Endothelial cell of umbilical vein (primary cell): ENCODE results near the gene GSG1L. TPM values are rescaled to one million over a fixed set of nuclear protein-coding genes. Genes with fewer than 3 reads are reported as not detected.

Experiments
- BruUV-seq: library from RNA; stranded (reverse); fragments of 400-500 nt; replicated peaks from 2 replicates; lab custom pipeline; 2021; lab: Mats Ljungman, UMichigan
- CTCF ChIA-PET: fragments of 300-600, 350-600 bp; sonication (Branson Sonifier 250); formaldehyde crosslinking; loops from one replicate; lab custom pipeline; 2021; ENCODE audit warnings: antibody characterized with exemption, inconsistent platforms; lab: Charles Lee
- POLR2A ChIA-PET: fragments of 300-600, 350-600 bp; sonication (Branson Sonifier 250); formaldehyde crosslinking; loops from one replicate; lab custom pipeline; 2021; ENCODE audit warnings: antibody characterized with exemption, inconsistent platforms; lab: Charles Lee
- DNase-seq: peaks from one replicate; pipeline ENCODE4 v3.0.0-alpha.2; 2011; ENCODE audit warnings: low read depth, low spot score
- FAIRE-seq: peaks from 2 replicates; lab custom pipeline; 2011; peaks lifted over from hg19 to GRCh38; lab: Jason Lieb, UNC
- H2AFZ ChIP-seq: 2 replicates; pipeline ENCODE4 v1.6.0; 2012; ENCODE audit warnings: low read depth, low read length, control low read depth, inconsistent platforms
- H3K27ac ChIP-seq: 2 replicates; pipeline ENCODE4 v1.5.1; 2011; ENCODE audit warnings: low read depth, mild to moderate bottlenecking, control low read depth, low read length, moderate library complexity; ENCODE audit not compliant: insufficient read depth
- H3K27me3 ChIP-seq, 2 experiments: 2 replicates each; pipeline versions ENCODE4 v1.6.0 to v1.6.1; 2011; ENCODE audit warnings: low read length in 2 of 2, mixed read lengths in 1 of 2; ENCODE audit not compliant: control insufficient read depth in 2 of 2, insufficient read depth in 2 of 2
- H3K36me3 ChIP-seq, 2 experiments: 2 replicates in 1 of 2; 3 replicates in 1 of 2; pipeline ENCODE4 v1.5.1; 2011; ENCODE audit warnings: low read length in 2 of 2, mild to moderate bottlenecking in 1 of 2, moderate library complexity in 1 of 2; ENCODE audit not compliant: control insufficient read depth in 2 of 2, insufficient read depth in 2 of 2; ENCODE audit errors: extremely low read depth in 1 of 2
- H3K4me1 ChIP-seq: 3 replicates; pipeline ENCODE4 v1.5.1; 2011; ENCODE audit warnings: mild to moderate bottlenecking, low read length; ENCODE audit not compliant: control insufficient read depth, insufficient read depth; ENCODE audit errors: extremely low read depth
- H3K4me2 ChIP-seq: 2 replicates; pipeline ENCODE4 v1.6.1; 2011; ENCODE audit warnings: low read length, control low read depth, mixed read lengths; ENCODE audit not compliant: insufficient read depth
- H3K4me3 ChIP-seq, 3 experiments: fragments of 200-600 bp in 1 of 3; sonication (generic), shearing (Covaris generic) in 1 of 3; replicated peaks in 1 of 3; 2 replicates each; pipeline ENCODE4 v1.5.1; 2011 to 2016; ENCODE audit warnings: control low read depth in 3 of 3, low read length in 3 of 3, mild to moderate bottlenecking in 2 of 3, inconsistent platforms in 1 of 3, low read depth in 1 of 3, moderate library complexity in 1 of 3; ENCODE audit not compliant: insufficient read depth in 1 of 3
- H3K79me2 ChIP-seq: 2 replicates; pipeline ENCODE4 v1.6.0; 2012; ENCODE audit warnings: low read length, inconsistent platforms; ENCODE audit not compliant: control insufficient read depth, insufficient read depth
- H3K9ac ChIP-seq: replicated peaks from 2 replicates; pipeline ENCODE3; 2011; ENCODE audit warnings: low read length, control low read depth; ENCODE audit not compliant: insufficient read depth; ENCODE audit errors: extremely low read depth
- H3K9me1 ChIP-seq: replicated peaks from 3 replicates; pipeline ENCODE4 v1.6.0; 2011; ENCODE audit warnings: mild to moderate bottlenecking, low read length; ENCODE audit not compliant: control insufficient read depth, insufficient read depth; ENCODE audit errors: extremely low read depth
- H3K9me3 ChIP-seq: replicated peaks from 2 replicates; pipeline ENCODE4 v1.5.1; 2012; ENCODE audit warnings: low read length, inconsistent platforms; ENCODE audit not compliant: control insufficient read depth, insufficient read depth
- H4K20me1 ChIP-seq: replicated peaks from 2 replicates; pipeline ENCODE3; 2011; ENCODE audit warnings: mild to moderate bottlenecking, low read length; ENCODE audit not compliant: control insufficient read depth, insufficient read depth; ENCODE audit errors: extremely low read depth
- CTCF ChIP-seq, 2 donors: IDR thresholded peaks; 1 replicate in 1 of 2; 2 replicates in 1 of 2; pipeline ENCODE4 v1.5.1; 2011; ENCODE audit warnings: low read length in 2 of 2, mild to moderate bottlenecking in 2 of 2, moderate library complexity in 2 of 2, control low read depth in 1 of 2, inconsistent platforms in 1 of 2, low read depth in 1 of 2; ENCODE audit not compliant: insufficient read depth in 1 of 2; ENCODE audit errors: extremely low read depth in 1 of 2
- EZH2 ChIP-seq: IDR thresholded peaks from 2 replicates; pipeline ENCODE4 v1.6.1; 2012; ENCODE audit warnings: borderline replicate concordance, low read depth, mild to moderate bottlenecking, moderate library complexity, low read length, inconsistent platforms; ENCODE audit not compliant: severe bottlenecking
- FOS ChIP-seq: IDR thresholded peaks from 2 replicates; pipeline ENCODE4 v1.6.1; 2011; ENCODE audit warnings: mild to moderate bottlenecking, low read length, moderate library complexity, borderline replicate concordance; ENCODE audit not compliant: insufficient read depth
- GATA2 ChIP-seq: IDR thresholded peaks from 2 replicates; pipeline ENCODE4 v1.7.0; 2011; ENCODE audit warnings: low read depth, mild to moderate bottlenecking, moderate library complexity, mixed read lengths, low read length; ENCODE audit not compliant: insufficient read length, insufficient read depth
- JUN ChIP-seq: IDR thresholded peaks from 2 replicates; pipeline ENCODE4 v1.6.1; 2011; ENCODE audit warnings: borderline replicate concordance, low read depth; ENCODE audit not compliant: insufficient read length, insufficient read depth
- MAX ChIP-seq: IDR thresholded peaks from 2 replicates; pipeline ENCODE4 v1.6.1; 2011; ENCODE audit not compliant: insufficient read depth, insufficient read length
- MYC ChIP-seq: IDR thresholded peaks from one replicate; pipeline ENCODE4 v1.6.1; 2011; ENCODE audit warnings: mild to moderate bottlenecking, low read depth, low read length
- POLR2A ChIP-seq: IDR thresholded peaks from 2 replicates; pipeline ENCODE4 v1.6.1; 2012; ENCODE audit warnings: low read depth, mild to moderate bottlenecking, control low read depth, low read length
- POLR2AphosphoS5 ChIP-seq: IDR thresholded peaks from 2 replicates; pipeline ENCODE4 v1.6.1; 2012; ENCODE audit warnings: low read depth, mild to moderate bottlenecking, control low read depth, low read length, moderate library complexity; ENCODE audit not compliant: insufficient read depth
- dilution Hi-C: fragments of 300-500 bp; cut with MboI; formaldehyde crosslinking; loops from one replicate; pipeline ENCODE4 v1.15.0; 2019; ENCODE audit warnings: low sequenced_read_pairs; ENCODE audit not compliant: extremely low pct_ligation_motif_present
- intact Hi-C: fragments of 100-400 bp; cut with micrococcal nuclease; formaldehyde crosslinking; loops from one replicate; pipeline ENCODE4 v1.10.0; 2022
- polyA plus RNA-seq, 4 experiments: library from polyadenylated mRNA; depleted of rRNA in 3 of 4; stranded (reverse) in 3 of 4; unstranded in 1 of 4; fragments of >200 nt; gene quantifications; 2 replicates each; pipeline versions ENCODE4 v1.2.1 to v1.2.3, GENCODE V29; 2011 to 2012; ENCODE audit warnings: missing spikeins in 1 of 4
- total RNA-seq: library from RNA; stranded (reverse); gene quantifications from 2 replicates; pipeline ENCODE4 v1.2.3, GENCODE V29; 2021

Gene GSG1L
- total and polyA plus RNA-seq, 2 donors (not counting 3 experiments of a cell fraction or from before 2014, with no cell fraction given) = 0.06 TPM; not detected in 1

- Histone ChIP-seq H3K27me3 (no peaks in the 10 kb centered on the region), H2AFZ (no peak overlapping the region), H3K9ac (no peak overlapping the region), H3K4me2 (no peak overlapping the region), H3K27ac (no peak overlapping the region), H3K9me3 (no peaks in the 10 kb centered on the region), H3K9me1 (no peaks in the 10 kb centered on the region), H3K36me3 (peaks cover 28 to 38% of the 10 kb centered on the region in 2 experiments), H3K79me2 (peaks cover 3% of the 10 kb centered on the region), H3K4me1 (no peaks in the 10 kb centered on the region), H3K4me3 (no peak overlapping the region), H4K20me1 (no peaks in the 10 kb centered on the region)
- no peak for TF ChIP-seq MAX
- TF ChIP-seq JUN = no peak
- TF ChIP-seq POLR2A = no peak
- TF ChIP-seq POLR2AphosphoS5 = no peak
- TF ChIP-seq EZH2 = no peak
- TF ChIP-seq FOS = no peak
- no peak for TF ChIP-seq MYC
- no peak for FAIRE-seq
- dilution Hi-C loops (no loop called here), intact Hi-C loops (no loop called here)
- ChIA-PET CTCF (interaction anchor here (0.9 to 1.7 kb wide), 2 partner anchors 94 to 105 kb away, joined by 5 to 6 read pairs; no protein-coding TSS in a partner anchor), POLR2A (no interaction called here)
- DNase-seq = no peak
- BruUV-seq = no TSS peak
Measured at GRCh38 chr16:28112908-28113307, 49.4 kb upstream of the GSG1L start.

GRCh38 chr16:28110977-28111376, 47.5 kb upstream of the GSG1L start:
- intact Hi-C loops (no loop called here), dilution Hi-C loops (no loop called here)
- no TSS peak for BruUV-seq
- Histone ChIP-seq H3K27me3 (no peaks in the 10 kb centered on the region), H3K9ac (no peak overlapping the region), H3K27ac (no peak overlapping the region), H3K9me1 (no peaks in the 10 kb centered on the region), H3K4me2 (no peak overlapping the region), H3K36me3 (peaks cover 24 to 49% of the 10 kb centered on the region in 2 experiments), H2AFZ (no peak overlapping the region), H3K4me1 (no peaks in the 10 kb centered on the region), H3K79me2 (peaks cover 3% of the 10 kb centered on the region), H3K9me3 (no peaks in the 10 kb centered on the region), H3K4me3 (no peak overlapping the region), H4K20me1 (no peaks in the 10 kb centered on the region)
- no peak for TF ChIP-seq FOS
- no peak for TF ChIP-seq POLR2AphosphoS5
- no peak for TF ChIP-seq MAX
- no peak for TF ChIP-seq MYC
- TF ChIP-seq GATA2 = no peak
- no peak for TF ChIP-seq POLR2A
- no peak for TF ChIP-seq EZH2
- TF ChIP-seq JUN = no peak
- TF ChIP-seq CTCF (IDR thresholded peaks at IDR 0.05; ENCODE audit: extremely low read depth in 1 of 2, insufficient read depth in 1 of 2, low read depth in 1 of 2, low read length in 2 of 2) = no peak
- DNase-seq = no peak
- ChIA-PET CTCF (interaction anchor here (0.8 to 1.0 kb wide), 2 partner anchors 98 to 107 kb away, joined by 3 to 4 read pairs; no protein-coding TSS in a partner anchor), POLR2A (no interaction called here)
- no peak for FAIRE-seq
